ENCODE results near the gene RUVBL2. TPM values are rescaled to one million over a fixed set of nuclear protein-coding genes. Genes with fewer than 3 reads are reported as not detected.
A peak's percentile ranks its signal among the peaks of the same experiment; 100 is the strongest.

Gene RUVBL2
- polyA plus RNA-seq, 3 donors = 40.1 to 44.4 (median 41.9) TPM

DNA sequence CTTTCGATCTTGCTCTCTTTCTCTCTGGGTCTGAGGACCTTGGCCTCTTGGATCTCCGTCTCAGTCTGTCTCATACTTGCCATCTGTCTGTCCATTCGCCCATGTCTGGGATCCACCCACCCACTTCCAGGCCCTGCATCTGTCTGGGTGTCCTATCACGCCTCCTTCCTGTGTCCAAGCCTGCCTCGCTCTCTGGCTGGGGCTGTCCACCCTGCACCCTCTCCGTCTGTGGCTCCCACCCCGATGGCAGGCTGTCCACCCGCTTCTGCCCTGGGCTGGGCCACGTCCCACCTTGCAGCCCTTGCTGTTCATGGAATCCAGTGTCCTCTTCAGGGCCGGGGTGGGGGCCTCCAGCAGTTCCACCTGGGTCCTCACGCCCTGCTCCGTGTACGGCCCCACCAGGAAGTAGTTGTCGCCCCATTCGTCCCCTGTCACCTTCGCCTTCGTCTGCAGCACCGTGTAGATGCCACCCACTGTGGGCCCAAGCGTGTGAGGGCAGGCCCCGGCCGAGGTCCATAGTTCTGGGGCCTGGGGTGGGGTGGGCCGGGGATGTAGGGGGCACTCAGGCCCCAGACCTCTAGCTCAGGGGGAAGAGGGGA lies 2.6 kb upstream of the RUVBL2 start:
- Histone ChIP-seq H3K36me3 (replicated peaks in 1 of 2; ENCODE audit: control insufficient read depth in 1 of 2, insufficient read depth in 2 of 2, low read length in 2 of 2) (peaks cover 18 to 40% of the 10 kb centered on the region in 2 donors), H3K79me2 (ENCODE audit: insufficient read depth, low read length) (peaks cover 60% of the 10 kb centered on the region), H3K4me1 (ENCODE audit: control insufficient read depth in 1 of 2, insufficient read depth in 2 of 2, low read length in 2 of 2) (peaks cover 25 to 40% of the 10 kb centered on the region in 2 donors), H3K27me3 (ENCODE audit: control insufficient read depth in 2 of 2, insufficient read depth in 2 of 2, low read length in 2 of 2) (no peaks in the 10 kb centered on the region), H3K9ac (ENCODE audit: insufficient read depth, low read length, poor library complexity, severe bottlenecking) (no peak overlapping the region), H4K20me1 (ENCODE audit: insufficient read depth, low read length) (peaks cover 8% of the 10 kb centered on the region), H3K9me3 (replicated peaks in 1 of 2; ENCODE audit: control insufficient read depth in 1 of 2, insufficient read depth in 1 of 2, low read length in 2 of 2) (no peaks in the 10 kb centered on the region), H3K4me3 (replicated peaks in 1 of 3; ENCODE audit: low read depth in 2 of 3, low read length in 3 of 3) (no peak overlapping the region), H3K4me2 (replicated peaks; ENCODE audit: extremely low read depth, low read length, poor library complexity, severe bottlenecking) (no peak overlapping the region), H2AFZ (ENCODE audit: insufficient read depth, low read depth, low read length, poor library complexity, severe bottlenecking) (no peak overlapping the region), H3K27ac (ENCODE audit: low read depth in 1 of 2, low read length in 2 of 2) (peak overlapping the region in 1 of 2 donors; percentile 94)
- Mint-ChIP-seq H3K4me3 (no peak overlapping the region), H3K9me3 (peaks cover 0 to 1% (median 0%) of the 10 kb centered on the region in 7 donors), H3K36me3 (peaks cover 25 to 50% of the 10 kb centered on the region in 2 donors), H3K27ac (peak overlapping the region in 4 of 7 donors; percentile 59 to 76 (median 70)), H3K4me1 (peaks cover 26% of the 10 kb centered on the region), H3K27me3 (ENCODE audit: low read depth in 3 of 3) (peaks cover 0 to 5% (median 0%) of the 10 kb centered on the region in 3 donors)
- DNase-seq = no peak
- 97% methylated on average over 20 of the region's 22 CpGs for WGBS (ENCODE audit: insufficient coverage)
- intact Hi-C loops (cut with micrococcal nuclease) = loop anchor here in 1 of 2 donors (10.0 kb wide), 1 partner anchor 666 kb away; the partner anchor contains the start of gene EMP3
- TF ChIP-seq, protein P1, sequence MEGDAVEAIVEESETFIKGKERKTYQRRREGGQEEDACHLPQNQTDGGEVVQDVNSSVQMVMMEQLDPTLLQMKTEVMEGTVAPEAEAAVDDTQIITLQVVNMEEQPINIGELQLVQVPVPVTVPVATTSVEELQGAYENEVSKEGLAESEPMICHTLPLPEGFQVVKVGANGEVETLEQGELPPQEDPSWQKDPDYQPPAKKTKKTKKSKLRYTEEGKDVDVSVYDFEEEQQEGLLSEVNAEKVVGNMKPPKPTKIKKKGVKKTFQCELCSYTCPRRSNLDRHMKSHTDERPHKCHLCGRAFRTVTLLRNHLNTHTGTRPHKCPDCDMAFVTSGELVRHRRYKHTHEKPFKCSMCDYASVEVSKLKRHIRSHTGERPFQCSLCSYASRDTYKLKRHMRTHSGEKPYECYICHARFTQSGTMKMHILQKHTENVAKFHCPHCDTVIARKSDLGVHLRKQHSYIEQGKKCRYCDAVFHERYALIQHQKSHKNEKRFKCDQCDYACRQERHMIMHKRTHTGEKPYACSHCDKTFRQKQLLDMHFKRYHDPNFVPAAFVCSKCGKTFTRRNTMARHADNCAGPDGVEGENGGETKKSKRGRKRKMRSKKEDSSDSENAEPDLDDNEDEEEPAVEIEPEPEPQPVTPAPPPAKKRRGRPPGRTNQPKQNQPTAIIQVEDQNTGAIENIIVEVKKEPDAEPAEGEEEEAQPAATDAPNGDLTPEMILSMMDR (IDR thresholded peaks at IDR 0.05) = no peak

DNA sequence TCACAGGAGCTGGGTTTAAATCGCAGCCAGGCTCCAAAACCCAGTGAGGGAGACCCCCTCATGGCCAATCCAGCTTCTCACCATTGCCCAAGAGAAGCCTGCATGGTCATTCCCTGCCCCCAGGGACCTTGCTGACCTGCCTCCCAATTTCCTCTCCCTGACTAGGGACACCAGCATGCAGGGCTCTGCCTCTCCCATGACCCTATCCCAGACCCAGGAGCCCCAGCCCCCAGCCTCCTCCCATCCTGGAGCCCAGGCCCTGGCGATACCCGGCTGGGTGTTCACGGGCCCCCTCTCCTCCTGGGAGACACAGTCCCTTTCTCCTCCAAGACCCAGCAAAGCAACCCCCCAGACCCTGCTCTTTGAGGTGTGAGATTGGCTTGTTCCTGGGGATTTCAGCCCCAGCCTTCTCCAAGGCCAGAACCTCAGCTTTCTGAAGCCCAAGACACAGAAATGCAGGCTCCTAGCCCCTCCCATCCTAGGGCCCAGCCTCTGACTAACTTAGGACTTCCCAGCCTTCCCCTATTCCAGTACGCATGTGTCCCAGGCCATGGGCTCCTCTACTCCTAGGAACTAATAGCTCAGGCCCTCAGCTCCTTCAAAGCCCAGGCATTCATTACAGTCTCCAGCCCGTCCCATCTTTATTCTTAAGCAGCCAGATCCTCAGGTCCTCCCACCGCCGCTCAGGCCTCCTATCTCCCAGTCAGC lies 1.7 kb upstream of the RUVBL2 start:
- Mint-ChIP-seq H3K27me3 (ENCODE audit: low read depth in 3 of 3) (peaks cover 0 to 3% (median 0%) of the 10 kb centered on the region in 3 donors), H3K9me3 (peaks cover 0 to 1% (median 0%) of the 10 kb centered on the region in 7 donors), H3K27ac (peak overlapping the region; percentile 91 to 99 (median 97)), H3K4me3 (peak overlapping the region; percentile 92 to 94), H3K4me1 (peaks cover 26% of the 10 kb centered on the region), H3K36me3 (peaks cover 22 to 45% of the 10 kb centered on the region in 2 donors)
- TF ChIP-seq, protein P1 (IDR thresholded peaks at IDR 0.05) = no peak
- Histone ChIP-seq H3K27ac (ENCODE audit: low read depth in 1 of 2, low read length in 2 of 2) (peak overlapping the region; percentile 86 to 94), H3K4me1 (ENCODE audit: control insufficient read depth in 1 of 2, insufficient read depth in 2 of 2, low read length in 2 of 2) (peaks cover 25 to 40% of the 10 kb centered on the region in 2 donors), H3K9ac (ENCODE audit: insufficient read depth, low read length, poor library complexity, severe bottlenecking) (peak overlapping the region; percentile 85), H3K27me3 (ENCODE audit: control insufficient read depth in 2 of 2, insufficient read depth in 2 of 2, low read length in 2 of 2) (no peaks in the 10 kb centered on the region), H2AFZ (ENCODE audit: insufficient read depth, low read depth, low read length, poor library complexity, severe bottlenecking) (peak overlapping the region; percentile 95), H4K20me1 (ENCODE audit: insufficient read depth, low read length) (peaks cover 8% of the 10 kb centered on the region), H3K9me3 (replicated peaks in 1 of 2; ENCODE audit: control insufficient read depth in 1 of 2, insufficient read depth in 1 of 2, low read length in 2 of 2) (no peaks in the 10 kb centered on the region), H3K36me3 (replicated peaks in 1 of 2; ENCODE audit: control insufficient read depth in 1 of 2, insufficient read depth in 2 of 2, low read length in 2 of 2) (peaks cover 18 to 33% of the 10 kb centered on the region in 2 donors), H3K4me2 (replicated peaks; ENCODE audit: extremely low read depth, low read length, poor library complexity, severe bottlenecking) (peak overlapping the region; percentile 98), H3K4me3 (replicated peaks in 1 of 3; ENCODE audit: low read depth in 2 of 3, low read length in 3 of 3) (peak overlapping the region; percentile 78 to 98 (median 93)), H3K79me2 (ENCODE audit: insufficient read depth, low read length) (peaks cover 65% of the 10 kb centered on the region)
- intact Hi-C loops (cut with micrococcal nuclease) = loop anchor here in 1 of 2 donors (10.0 kb wide), 1 partner anchor 667 kb away; the partner anchor contains the start of gene EMP3
- 21% methylated on average over 4 of the region's 8 CpGs for WGBS (ENCODE audit: insufficient coverage)
- DNase-seq = peak; percentile 39 to 91 (median 50)
